Fibroblast of skin of left quadriceps (primary cell): ENCODE data around the gene RPTN.

Experiments used
- DNase-seq, 2 experiments: peaks; one replicate each; pipeline ENCODE4 v3.0.0-alpha.2; 2013; ENCODE audit warnings: low read depth in 2 of 2

The RPTN gene

DNA sequence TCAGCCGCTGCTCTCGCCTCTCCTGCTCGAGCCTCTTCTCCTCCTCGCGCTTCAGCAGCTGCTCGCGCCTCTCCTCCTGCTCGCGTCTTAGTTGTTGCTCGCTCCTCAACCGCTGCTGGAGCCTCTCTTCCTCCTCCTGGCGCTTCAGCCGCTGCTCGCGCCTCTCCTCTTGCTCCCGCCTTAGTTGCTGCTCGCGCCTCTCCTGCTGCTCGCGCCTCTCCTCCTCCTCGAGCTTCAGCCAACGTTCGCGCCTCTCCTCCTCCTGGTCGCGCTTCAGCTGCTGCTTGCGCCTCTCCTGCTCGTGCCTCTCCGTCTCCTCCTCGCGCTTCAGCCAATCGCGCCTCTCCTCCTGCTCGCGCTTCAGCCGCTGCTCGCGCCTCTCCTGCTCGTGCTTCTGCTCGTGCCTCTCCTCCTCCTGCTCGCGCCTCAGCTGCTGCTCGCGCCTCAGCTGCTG, 47.5 kb downstream of the RPTN start:
- DNase-seq, result peak; percentile 11 to 16

GRCh38 chr1:152110860-152111514, 48.0 kb downstream of the RPTN start:
- peak; percentile 13 to 15 for DNase-seq

GRCh38 chr1:152110365-152110859, 48.6 kb downstream of the RPTN start:
- DNase-seq, result peak; percentile 16 to 24

GRCh38 chr1:152109998-152110294, 49.1 kb downstream of the RPTN start:
- no peak for DNase-seq

DNA sequence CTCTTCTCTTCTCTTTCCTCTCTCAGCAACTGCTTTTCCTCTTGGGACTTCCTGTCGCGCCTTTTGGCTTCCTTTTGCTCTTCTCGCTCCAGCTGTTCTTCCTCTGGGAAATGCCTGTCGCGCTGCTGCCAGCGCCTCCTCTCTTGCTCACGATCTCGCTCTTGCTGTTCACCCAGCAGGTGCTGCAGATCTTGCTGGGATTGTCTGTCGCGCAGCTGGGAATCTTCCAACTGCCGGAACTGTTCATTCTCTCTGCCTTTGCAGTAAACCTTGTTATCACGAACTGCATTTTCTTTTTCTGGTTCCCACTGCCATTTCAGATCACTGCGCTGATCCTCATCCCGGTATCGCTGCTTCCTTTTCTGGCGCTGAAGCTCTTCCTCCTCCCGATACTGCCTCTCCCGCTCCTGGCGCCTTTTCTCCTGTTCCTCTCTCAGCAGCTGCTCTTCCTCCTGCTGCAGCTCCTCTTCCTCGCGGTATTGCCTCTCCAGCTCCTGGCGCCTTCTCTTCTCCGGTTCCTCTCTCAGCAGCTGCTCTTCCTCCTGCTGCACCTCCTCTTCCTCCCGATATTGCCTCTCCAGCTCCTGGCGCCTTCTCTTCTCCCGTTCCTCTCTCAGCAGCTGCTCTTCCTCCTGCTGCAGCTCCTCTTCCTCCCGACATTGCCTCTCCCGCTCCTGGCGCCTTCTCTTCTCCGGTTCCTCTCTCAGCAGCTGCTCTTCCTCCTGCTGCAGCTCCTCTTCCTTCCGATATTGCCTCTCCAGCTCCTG, 49.6 kb downstream of the RPTN start:
- no peak for DNase-seq

DNA sequence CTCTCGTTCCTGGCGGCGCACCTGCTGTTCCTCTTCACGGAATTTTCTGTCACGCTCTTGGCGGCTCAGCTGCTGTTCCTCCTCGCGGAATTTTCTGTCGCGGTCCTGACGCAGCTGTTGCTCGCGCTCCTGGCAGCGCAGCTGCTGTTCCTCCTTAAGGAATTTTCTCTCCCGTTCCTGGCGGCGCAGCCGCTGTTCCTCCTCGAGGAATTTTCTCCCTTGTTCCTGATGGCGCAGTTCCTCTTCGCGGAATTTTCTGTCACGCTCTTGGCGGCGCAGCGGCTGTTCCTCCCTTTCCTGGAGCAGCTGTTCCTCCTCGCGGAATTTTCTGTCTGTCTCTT, 50.2 kb downstream of the RPTN start:
- no peak for DNase-seq

DNA sequence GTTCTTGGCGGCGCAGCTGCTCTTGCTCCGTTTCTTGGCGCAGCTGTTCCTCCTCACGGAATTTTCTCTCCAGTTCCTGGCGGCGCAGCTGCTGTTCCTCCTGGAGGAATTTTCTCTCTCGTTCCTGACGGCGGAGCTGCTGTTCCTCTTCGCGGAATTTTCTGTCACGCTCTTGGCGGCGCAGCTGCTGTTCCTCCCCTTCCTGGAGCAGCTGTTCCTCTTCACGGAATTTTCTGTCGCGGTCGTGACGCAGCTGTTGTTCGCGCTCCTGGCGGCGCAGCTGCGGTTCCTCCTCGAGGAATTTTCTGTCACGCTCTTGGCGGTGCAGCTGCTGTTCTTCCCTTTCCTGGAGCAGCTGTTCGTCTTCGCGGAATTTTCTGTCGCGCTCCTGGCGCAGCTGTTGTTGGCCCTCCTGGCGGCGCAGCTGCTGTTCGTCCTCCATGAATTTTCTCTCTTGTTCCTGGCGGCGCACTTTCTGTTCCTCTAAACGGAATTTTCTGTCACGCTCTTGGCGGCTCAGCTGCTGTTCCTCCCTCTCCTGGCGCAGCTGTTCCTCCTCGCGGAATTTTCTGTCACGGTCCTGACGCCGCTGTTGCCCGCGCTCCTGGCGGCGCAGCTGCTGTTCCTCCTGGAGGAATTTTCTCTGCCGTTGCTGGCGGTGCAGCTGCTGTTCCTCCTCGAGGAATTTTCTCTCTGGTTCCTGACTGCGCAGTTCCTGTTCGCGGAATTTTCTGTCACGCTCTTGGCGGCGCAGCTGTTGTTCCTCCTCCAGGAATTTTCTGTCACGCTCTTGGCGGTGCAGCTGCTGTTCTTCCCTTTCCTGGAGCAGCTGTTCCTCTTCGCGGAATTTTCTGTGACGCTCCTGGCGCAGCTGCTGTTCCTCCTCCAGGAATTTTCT, 50.8 kb downstream of the RPTN start:
- DNase-seq, result peak in 1 of 2 experiments; percentile 5

- DNase-seq, result no peak
Observed at GRCh38 chr1:152107031-152107983, 51.7 kb downstream of the RPTN start.

DNA sequence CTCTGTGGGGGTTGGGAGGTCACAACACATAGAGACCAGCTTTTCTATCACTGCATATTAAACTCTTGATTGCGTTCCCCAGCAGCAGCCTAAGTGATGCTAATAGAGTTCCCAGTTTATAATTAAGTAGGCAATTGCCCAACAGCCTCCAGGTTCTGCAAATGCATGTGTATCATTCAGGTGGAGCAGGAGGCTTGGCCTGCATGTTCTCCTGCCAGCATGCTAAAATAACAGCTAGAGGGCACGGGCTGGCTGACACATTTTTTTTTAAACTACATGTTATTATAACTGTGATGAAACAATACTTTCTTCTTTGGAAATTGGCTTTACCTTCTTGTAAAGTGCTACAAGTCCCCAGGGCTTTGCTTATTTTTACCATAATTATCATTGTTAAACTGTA, 54.2 kb downstream of the RPTN start:
- no peak for DNase-seq
